ENCODE data around the gene CCDC192. TPM values are rescaled to one million over a fixed set of nuclear protein-coding genes. Genes with fewer than 3 reads are reported as not detected.

The CCDC192 gene
- total RNA-seq, 1 donor from 2014 or later, result not detected

DNA sequence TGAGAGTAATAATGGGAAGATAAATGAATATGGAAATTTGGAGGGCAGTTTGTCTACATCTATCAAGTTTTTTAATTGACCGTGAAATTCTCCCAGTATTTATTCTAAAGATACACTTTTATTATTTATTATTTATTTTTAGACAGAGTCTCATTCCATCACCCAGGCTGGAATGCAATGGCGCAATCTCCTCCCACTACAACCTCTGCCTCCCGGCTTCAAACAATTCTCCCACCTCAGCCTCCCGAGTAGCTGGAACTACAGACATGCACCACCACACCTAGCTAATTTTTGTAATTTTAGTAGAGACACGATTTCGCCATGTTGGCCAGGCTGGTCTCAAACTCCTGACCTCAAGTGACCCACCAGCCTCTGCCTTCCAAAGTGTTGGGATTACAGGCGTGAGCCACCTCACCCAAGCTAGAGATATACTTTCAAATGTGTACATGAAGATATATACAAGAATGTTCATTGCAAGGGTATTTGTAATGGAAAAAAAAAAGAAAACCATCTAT lies 282.7 kb downstream of the CCDC192 start:
- peaks cover 16% of the 10 kb centered on the region for H3K4me1 Mint-ChIP-seq (ENCODE audit: low read depth)
- no peak for DNase-seq (ENCODE audit: low spot score)
- no peaks in the 10 kb centered on the region for H3K36me3 Mint-ChIP-seq (ENCODE audit: low read depth)
- H3K9me3 Mint-ChIP-seq (ENCODE audit: low read depth), result no peaks in the 10 kb centered on the region
- H3K4me3 Mint-ChIP-seq (ENCODE audit: unreplicated experiment), result no peak overlapping the region
- no peaks in the 10 kb centered on the region for H3K27me3 Mint-ChIP-seq (ENCODE audit: low read depth)
- no peak overlapping the region for H3K27ac Mint-ChIP-seq (ENCODE audit: unreplicated experiment)
- TF ChIP-seq, protein P1, sequence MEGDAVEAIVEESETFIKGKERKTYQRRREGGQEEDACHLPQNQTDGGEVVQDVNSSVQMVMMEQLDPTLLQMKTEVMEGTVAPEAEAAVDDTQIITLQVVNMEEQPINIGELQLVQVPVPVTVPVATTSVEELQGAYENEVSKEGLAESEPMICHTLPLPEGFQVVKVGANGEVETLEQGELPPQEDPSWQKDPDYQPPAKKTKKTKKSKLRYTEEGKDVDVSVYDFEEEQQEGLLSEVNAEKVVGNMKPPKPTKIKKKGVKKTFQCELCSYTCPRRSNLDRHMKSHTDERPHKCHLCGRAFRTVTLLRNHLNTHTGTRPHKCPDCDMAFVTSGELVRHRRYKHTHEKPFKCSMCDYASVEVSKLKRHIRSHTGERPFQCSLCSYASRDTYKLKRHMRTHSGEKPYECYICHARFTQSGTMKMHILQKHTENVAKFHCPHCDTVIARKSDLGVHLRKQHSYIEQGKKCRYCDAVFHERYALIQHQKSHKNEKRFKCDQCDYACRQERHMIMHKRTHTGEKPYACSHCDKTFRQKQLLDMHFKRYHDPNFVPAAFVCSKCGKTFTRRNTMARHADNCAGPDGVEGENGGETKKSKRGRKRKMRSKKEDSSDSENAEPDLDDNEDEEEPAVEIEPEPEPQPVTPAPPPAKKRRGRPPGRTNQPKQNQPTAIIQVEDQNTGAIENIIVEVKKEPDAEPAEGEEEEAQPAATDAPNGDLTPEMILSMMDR (IDR thresholded peaks at IDR 0.05), result no peak

DNA sequence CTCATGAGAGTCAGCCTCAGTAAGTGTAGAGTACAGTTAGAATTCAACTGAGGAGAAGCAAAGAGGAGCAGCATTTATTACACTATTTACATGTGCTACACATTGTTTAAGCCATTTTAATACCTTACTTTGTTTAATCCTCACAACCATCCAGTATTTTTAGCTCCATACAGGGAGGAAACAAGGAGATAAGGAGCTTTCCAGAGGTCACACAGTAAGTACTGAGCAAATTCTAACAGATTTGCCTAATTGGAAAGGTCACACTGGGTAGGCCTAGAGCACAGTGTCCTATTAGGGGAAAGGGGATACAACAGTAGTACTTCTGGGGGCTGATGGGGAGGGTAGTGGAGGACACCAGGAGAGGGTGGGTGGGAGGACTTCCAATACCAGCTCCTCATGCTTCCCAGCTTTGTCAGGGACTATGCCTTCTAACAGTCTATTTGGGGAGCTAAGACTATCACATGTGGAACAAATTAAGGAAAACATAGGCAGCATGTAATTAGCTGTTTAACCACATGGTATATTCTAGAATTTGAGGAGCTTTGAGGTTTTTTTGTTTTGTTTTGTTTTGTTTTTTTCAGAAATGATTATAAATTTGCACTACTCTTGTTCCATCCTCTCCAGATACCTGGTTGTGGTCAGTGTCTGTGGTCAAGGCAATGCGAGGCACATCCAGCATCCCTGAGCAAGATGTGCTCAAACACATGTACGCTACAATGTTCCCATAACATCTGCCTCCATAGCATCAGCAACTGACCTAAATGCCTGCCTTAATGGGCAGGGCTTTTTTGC lies 284.4 kb downstream of the CCDC192 start:
- no peak for DNase-seq (ENCODE audit: low spot score)
- Mint-ChIP-seq H3K4me1 (ENCODE audit: low read depth) (peaks cover 10% of the 10 kb centered on the region), H3K36me3 (ENCODE audit: low read depth) (no peaks in the 10 kb centered on the region), H3K9me3 (ENCODE audit: low read depth) (no peaks in the 10 kb centered on the region), H3K27ac (ENCODE audit: unreplicated experiment) (peak overlapping the region; percentile 49), H3K27me3 (ENCODE audit: low read depth) (no peaks in the 10 kb centered on the region), H3K4me3 (ENCODE audit: unreplicated experiment) (no peak overlapping the region)
- TF ChIP-seq, protein P1 (IDR thresholded peaks at IDR 0.05), result no peak

DNA sequence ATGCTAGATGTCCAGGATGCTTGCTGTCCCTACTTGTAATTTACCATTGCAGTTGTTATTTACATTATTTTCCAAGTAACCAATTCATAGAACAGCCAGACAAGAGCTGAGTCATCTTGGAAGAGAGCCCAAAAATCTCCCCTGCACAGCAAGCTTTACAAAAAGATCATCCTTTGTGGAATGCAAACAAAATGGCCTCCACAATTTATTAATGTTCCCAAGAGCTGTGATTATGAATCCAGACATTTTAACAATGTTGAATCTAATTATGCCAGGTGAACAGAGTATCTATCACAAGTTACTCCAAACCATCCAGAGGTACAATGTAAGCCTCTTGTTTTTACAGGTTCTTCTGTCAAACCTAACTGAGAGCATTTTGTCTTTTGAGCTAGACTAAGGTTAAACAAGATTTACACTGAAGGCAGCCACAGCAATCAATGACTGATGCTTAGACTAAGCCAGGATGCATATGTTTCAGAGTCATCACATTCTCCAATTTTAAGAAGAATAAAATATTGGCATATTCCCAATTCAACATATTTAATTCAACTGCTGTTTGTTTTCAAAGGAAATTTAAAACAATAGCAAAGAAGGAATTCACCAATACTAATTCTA lies 285.1 kb downstream of the CCDC192 start:
- Mint-ChIP-seq H3K27me3 (ENCODE audit: low read depth) (no peaks in the 10 kb centered on the region), H3K4me3 (ENCODE audit: unreplicated experiment) (no peak overlapping the region), H3K9me3 (ENCODE audit: low read depth) (peaks cover 3% of the 10 kb centered on the region), H3K27ac (ENCODE audit: unreplicated experiment) (peak overlapping the region; percentile 49), H3K4me1 (ENCODE audit: low read depth) (peaks cover 10% of the 10 kb centered on the region), H3K36me3 (ENCODE audit: low read depth) (no peaks in the 10 kb centered on the region)
- no peak for DNase-seq (ENCODE audit: low spot score)
- TF ChIP-seq, protein P1 (IDR thresholded peaks at IDR 0.05), result no peak

Other genes starting within 250 kb of the CCDC192 start
- gene PRRC1, start 185.8 kb upstream of the CCDC192 start, total RNA-seq, result 106 to 133 TPM (median 109 TPM) in 3 replicates
- not detected in 3 replicates for gene CTXN3, start 54.3 kb upstream of the CCDC192 start, total RNA-seq

Data from chondrocyte (in vitro differentiated cells).